KG1 (cell line): ENCODE measurements around the gene ARHGAP18.
A peak's percentile ranks its signal among the peaks of the same experiment; 100 is the strongest.

Experiments used
- DNase-seq: peaks from one replicate; lab custom pipeline; 2025; lab: John Stamatoyannopoulos, UW

Gene ARHGAP18

DNA sequence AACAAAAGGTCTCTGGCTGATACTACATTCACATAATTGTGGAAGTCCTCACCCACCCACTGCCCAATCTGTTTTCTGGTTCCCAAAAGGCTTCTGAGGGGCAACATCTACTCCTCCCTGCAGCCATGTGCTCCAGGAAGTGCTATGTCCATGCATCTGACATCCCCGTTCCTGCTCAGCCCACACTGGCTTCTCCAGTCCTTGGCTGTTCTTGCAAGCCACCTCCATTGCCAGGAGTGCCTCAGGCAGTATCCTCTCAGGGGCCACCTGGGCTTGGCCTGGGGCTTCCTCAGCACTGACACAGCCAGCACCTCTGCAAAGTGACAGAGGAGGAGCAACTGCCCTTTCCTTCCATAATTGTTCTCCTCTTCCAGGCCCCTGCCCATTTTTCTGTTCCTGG, 18.3 kb downstream of the ARHGAP18 start:
- no peak for DNase-seq

- no peak for DNase-seq
Measured at GRCh38 chr6:129691043-129691640, 18.8 kb downstream of the ARHGAP18 start.

DNA sequence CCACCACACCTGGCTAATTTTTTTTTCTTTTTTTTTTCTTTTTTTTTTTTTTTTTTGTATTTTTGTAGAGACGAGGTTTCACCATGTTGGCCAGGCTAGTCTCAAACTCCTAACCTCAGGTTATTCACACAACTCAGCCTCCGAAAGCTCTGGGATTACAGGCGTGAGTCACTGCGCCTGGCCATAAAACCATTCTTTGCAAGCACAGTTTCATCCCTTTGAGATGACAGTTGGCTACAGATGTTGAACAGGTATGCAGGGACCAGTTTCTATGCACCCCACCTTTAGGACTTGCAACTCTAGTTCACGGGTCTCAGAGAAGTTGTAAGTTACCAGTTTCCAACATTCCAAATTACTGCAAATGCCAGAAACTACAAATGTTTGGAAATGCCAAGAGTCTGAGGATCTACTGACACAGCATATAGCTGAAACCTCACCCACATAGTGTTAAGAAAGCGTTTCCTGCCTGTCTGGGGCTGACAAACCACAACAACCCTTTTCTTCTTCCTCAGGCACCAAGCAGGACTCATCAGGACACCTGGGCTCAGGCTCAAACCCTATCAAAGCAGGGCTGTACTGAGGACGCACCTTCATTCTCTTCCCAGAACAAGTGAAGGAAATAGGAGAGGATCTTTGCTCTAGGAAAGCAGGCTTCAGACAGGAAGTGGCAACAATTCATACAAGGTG, 22.9 kb downstream of the ARHGAP18 start:
- DNase-seq, result peak; percentile 60

- DNase-seq, result peak; percentile 19
Measured at GRCh38 chr6:129685662-129686031, 24.3 kb downstream of the ARHGAP18 start.

GRCh38 chr6:129684903-129685661, 24.9 kb downstream of the ARHGAP18 start:
- DNase-seq, result no peak

DNA sequence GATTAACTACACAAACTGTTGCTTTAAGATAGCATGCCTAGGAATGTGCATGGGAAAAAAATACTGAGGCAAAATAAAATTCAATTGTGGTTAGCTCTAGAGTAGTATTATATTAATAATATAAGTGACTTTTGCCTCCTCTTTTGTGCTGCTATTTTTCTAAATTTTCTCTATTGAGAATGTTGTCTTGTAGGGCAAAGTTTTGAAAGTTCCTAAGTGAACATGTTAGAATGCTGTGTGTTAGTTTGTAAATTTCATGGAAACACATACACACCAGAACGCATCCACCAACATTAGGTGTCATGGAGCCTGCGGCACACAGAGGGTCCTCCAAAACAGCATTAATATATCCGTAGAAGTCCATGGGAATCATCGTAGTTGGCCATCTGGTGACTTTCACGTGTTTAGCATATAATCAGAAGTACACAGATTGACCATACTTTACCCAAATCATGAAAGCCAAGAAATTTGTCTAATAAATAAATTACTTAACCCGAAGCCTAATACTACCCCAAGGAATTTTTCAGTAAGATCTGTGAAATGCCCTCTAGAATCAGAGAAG, 25.6 kb downstream of the ARHGAP18 start:
- DNase-seq, result no peak

DNA sequence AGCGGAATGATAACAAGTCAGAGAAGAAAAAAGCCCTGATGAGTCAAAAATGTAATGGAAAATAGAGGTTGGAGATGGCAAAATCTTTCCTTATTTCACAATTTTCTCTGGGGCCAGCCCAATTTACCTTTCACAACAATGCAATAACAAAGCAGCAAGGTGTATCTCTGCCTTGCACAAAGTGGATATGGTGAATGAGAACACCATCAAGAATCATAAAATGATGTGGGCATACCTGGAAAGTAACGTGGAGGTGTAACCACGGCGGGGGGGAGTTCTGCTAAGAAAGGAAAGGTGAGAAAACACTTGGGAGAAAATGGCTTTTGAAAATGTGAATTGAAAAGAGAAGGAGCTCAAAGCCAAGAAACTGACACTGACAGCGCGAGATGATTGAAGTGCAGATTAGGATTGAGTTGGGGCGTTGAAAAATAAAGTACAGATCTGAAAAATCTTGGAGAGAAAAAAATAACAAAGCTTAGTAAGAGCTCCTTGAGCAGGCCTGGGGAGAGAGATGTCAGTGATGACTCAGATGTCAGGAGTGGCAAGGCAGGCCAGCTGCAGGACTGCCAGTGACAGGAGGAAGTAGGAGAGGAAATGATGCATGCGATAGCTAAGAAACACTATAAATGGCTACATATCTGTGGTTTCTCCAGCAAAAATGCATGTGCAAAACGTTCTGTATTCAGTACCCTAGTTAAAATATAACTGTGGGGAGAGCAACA, 26.2 kb downstream of the ARHGAP18 start:
- DNase-seq, result peak; percentile 63

DNA sequence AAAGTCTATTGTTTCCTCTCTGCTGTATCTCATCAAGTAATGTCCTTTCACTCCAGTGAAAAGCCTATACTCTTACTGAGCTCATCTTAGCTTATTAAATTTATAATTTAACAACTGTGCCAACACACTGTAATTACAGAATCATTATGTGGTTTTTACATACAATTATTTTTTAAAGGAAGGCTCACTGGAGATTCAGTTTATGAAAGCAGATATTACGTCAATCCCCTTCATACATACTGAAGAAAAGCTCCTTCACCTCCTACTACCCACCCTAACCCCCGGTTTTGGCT, 28.1 kb downstream of the ARHGAP18 start:
- DNase-seq, result no peak

DNA sequence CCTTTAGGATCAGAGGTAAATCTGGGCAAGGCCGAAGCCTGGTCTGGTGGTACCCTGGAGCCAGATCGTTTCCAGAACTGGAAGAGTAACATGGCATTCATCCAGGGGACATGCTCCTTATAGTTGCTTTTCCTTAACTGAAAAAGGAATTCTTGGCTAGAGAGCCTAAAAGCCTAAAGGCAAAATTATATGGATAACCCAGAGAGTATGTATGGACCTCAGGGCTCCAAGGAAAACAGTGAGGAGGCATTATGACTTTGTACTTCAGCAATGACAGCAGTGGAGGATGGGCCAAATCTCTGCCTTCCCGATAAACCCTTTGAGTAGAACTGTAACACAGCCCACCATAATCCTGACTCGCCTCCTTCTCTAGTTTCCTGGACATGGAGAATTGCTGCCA, 29.3 kb downstream of the ARHGAP18 start:
- no peak for DNase-seq

DNA sequence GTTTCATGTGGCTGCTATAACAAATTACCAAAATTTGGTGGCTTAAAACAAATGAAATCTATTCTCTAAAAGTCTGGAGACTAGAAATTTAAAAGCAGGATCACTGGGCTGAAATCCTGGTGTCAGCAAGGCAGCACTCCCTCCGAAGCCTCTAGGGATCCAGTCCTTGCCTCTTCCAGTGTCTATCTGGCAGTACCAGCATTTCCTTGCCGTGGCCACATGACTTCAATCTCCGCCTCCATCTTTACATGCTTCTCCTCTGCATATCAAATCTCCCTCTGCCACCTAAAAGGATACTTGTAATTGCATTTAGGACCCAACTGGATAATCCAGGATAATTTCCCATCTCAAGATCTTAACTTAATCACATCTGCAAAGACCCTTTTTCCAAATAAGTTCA, 30.2 kb downstream of the ARHGAP18 start:
- DNase-seq, result no peak

DNA sequence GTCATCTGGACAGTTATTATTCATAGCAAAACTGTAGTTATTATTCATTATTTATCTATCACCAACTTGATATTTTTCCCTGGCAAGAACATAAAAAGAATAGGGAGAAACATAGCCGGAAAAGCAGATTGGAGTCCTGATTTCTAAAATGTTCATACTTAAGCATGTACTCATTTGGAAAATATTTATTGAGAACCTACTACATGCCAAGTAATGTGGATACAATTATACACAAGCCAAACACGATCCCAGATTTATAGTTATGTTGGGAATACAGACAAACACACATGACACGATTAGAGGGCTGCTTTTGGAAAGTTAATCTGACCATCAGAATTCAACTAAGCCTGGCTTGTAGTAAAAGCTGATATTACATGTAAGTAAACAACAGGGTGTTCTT, 30.7 kb downstream of the ARHGAP18 start:
- no peak for DNase-seq

- no peak for DNase-seq
Measured at GRCh38 chr6:129678463-129678862, 31.5 kb downstream of the ARHGAP18 start.

- no peak for DNase-seq
Measured at GRCh38 chr6:129677620-129678325, 32.2 kb downstream of the ARHGAP18 start.

- no peak for DNase-seq
Measured at GRCh38 chr6:129675669-129676472, 34.1 kb downstream of the ARHGAP18 start.

- no peak for DNase-seq
Measured at GRCh38 chr6:129673748-129674147, 36.2 kb downstream of the ARHGAP18 start.

- DNase-seq, result no peak
Measured at GRCh38 chr6:129672881-129673631, 36.9 kb downstream of the ARHGAP18 start.

- no peak for DNase-seq
Measured at GRCh38 chr6:129672341-129672682, 37.7 kb downstream of the ARHGAP18 start.

- DNase-seq, result no peak
Measured at GRCh38 chr6:129671442-129672340, 38.3 kb downstream of the ARHGAP18 start.

- no peak for DNase-seq
Measured at GRCh38 chr6:129670634-129671033, 39.3 kb downstream of the ARHGAP18 start.
